ENCODE measurements around the gene NPBWR2.

DNA sequence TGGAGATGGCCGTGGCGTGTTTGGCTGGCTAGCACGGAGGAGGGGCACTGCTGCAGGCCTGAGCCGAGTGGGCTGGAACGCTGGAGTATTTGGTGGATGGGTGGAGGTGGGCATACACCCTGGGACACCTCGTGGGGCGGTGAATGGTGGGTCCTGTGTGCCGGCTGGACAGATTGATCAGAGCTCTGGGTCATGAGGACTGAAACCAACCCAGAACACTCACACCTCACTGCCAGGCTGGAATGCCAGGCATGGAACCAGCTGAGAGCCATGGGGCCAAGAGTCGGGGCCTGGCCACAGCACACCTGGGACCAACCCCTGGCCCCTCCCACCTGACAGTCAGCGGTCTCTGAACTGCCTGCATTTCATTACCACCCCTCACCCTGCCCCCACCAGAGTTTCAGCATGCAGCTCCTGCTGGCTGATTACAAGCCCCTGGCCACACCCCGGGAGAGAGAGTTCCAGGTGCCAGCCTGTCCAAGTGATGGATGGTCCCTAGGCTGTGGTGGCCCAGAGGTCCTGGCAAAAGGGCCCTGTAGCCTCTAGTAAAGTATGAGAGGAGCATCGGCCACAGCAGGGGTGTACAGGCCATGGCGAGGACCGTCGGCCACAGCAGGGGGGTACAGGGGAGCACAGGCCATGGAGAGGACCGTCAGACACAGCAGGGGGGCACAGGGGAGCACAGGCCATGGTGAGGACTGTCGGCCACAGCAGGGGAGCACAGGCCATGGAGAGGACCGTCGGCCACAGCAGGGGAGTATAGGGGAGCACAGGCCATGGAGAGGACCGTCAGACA, 3.3 kb downstream of the NPBWR2 start:
- TF ChIP-seq POLR2A (IDR thresholded peaks at IDR 0.05; ENCODE audit: low read length) (no peak), GATA1 (IDR thresholded peaks at IDR 0.05; ENCODE audit: low read depth, low read length) (no peak)
